ENCODE results near the gene ZNF30.

ZNF30 gene

DNA sequence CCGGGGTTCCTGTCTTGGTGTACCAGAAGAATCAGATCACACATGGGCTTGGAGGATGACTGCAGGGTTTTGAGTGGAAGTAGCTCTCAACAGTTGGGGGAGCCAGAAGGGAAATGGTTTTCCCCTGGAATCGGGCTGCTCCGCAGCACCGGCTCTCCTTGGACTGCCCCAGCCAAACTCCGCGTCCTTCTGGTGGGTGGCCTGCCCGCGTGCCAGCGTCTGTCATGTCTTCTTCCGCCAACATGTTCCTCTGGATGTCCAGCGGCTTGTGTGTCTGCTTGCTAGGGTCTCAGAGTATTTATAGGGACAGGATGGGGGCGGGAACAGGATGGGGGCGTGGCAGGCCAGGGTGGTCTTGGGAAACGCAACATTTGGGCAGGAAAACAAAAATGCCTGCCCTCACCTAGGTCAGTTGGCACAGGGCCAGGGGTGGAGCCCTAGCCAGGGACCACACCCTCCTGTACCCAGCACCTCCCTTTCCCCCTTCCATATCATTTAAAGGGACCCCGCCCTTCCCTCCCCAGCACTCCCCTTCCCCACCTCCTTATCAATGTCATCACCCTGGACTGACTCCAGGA is 1.3 kb upstream of the ZNF30 start:
- TF ChIP-seq, protein P1, sequence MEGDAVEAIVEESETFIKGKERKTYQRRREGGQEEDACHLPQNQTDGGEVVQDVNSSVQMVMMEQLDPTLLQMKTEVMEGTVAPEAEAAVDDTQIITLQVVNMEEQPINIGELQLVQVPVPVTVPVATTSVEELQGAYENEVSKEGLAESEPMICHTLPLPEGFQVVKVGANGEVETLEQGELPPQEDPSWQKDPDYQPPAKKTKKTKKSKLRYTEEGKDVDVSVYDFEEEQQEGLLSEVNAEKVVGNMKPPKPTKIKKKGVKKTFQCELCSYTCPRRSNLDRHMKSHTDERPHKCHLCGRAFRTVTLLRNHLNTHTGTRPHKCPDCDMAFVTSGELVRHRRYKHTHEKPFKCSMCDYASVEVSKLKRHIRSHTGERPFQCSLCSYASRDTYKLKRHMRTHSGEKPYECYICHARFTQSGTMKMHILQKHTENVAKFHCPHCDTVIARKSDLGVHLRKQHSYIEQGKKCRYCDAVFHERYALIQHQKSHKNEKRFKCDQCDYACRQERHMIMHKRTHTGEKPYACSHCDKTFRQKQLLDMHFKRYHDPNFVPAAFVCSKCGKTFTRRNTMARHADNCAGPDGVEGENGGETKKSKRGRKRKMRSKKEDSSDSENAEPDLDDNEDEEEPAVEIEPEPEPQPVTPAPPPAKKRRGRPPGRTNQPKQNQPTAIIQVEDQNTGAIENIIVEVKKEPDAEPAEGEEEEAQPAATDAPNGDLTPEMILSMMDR (IDR thresholded peaks at IDR 0.05; ENCODE audit: poor library complexity, severe bottlenecking), result no peak
- no peak for ATAC-seq (ENCODE audit: low read depth)
- H3K4me1 ChIP-seq (ENCODE audit: insufficient read depth, poor library complexity, severe bottlenecking), result peaks cover 4% of the 10 kb centered on the region
- no peaks in the 10 kb centered on the region for H3K36me3 ChIP-seq (ENCODE audit: low read depth)
- H3K9me3 ChIP-seq (ENCODE audit: severe bottlenecking), result no peaks in the 10 kb centered on the region
- H3K27ac ChIP-seq (ENCODE audit: poor library complexity, severe bottlenecking), result no peak overlapping the region
- no peaks in the 10 kb centered on the region for H3K27me3 ChIP-seq (ENCODE audit: insufficient read depth, poor library complexity, severe bottlenecking)
- H3K4me3 ChIP-seq (ENCODE audit: severe bottlenecking), result no peak overlapping the region
- DNase-seq (ENCODE audit: low spot score), result no peak

DNA sequence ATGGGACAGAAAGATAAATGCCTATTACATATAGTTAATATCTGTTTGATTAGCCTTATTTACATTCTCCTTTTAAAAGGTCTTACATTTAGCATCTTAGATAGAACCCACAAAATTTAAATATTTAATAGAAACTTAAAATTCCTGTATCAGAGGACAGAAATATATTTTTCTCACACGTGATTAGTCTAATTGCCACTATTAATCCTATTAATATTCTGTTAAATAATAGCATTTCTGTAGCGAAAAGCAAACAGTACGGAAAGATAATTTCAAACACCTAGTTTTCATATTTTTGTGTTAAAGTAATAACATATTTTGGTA is 380 bp upstream of the ZNF30 start:
- Histone ChIP-seq H3K36me3 (ENCODE audit: low read depth) (no peaks in the 10 kb centered on the region), H3K4me1 (ENCODE audit: insufficient read depth, poor library complexity, severe bottlenecking) (peaks cover 4% of the 10 kb centered on the region), H3K27me3 (ENCODE audit: insufficient read depth, poor library complexity, severe bottlenecking) (no peaks in the 10 kb centered on the region), H3K27ac (ENCODE audit: poor library complexity, severe bottlenecking) (no peak overlapping the region), H3K4me3 (ENCODE audit: severe bottlenecking) (peak overlapping the region; percentile 44), H3K9me3 (ENCODE audit: severe bottlenecking) (no peaks in the 10 kb centered on the region)
- DNase-seq (ENCODE audit: low spot score) (no peak), ATAC-seq (ENCODE audit: low read depth) (no peak)
- TF ChIP-seq, protein P1 (IDR thresholded peaks at IDR 0.05; ENCODE audit: poor library complexity, severe bottlenecking), result no peak

- H3K27ac ChIP-seq (ENCODE audit: poor library complexity, severe bottlenecking), result no peak overlapping the region
- no peaks in the 10 kb centered on the region for H3K9me3 ChIP-seq (ENCODE audit: severe bottlenecking)
- TF ChIP-seq, protein P1 (IDR thresholded peaks at IDR 0.05; ENCODE audit: poor library complexity, severe bottlenecking), result no peak
- DNase-seq (ENCODE audit: low spot score), result no peak
- H3K27me3 ChIP-seq (ENCODE audit: insufficient read depth, poor library complexity, severe bottlenecking), result no peaks in the 10 kb centered on the region
- no peaks in the 10 kb centered on the region for H3K4me1 ChIP-seq (ENCODE audit: insufficient read depth, poor library complexity, severe bottlenecking)
- H3K4me3 ChIP-seq (ENCODE audit: severe bottlenecking), result no peak overlapping the region
- no peak for ATAC-seq (ENCODE audit: low read depth)
- H3K36me3 ChIP-seq (ENCODE audit: low read depth), result peaks cover 15% of the 10 kb centered on the region
Measured at GRCh38 chr19:34932494-34932893, 5.8 kb downstream of the ZNF30 start.

- no peak overlapping the region for H3K27ac ChIP-seq (ENCODE audit: poor library complexity, severe bottlenecking)
- no peaks in the 10 kb centered on the region for H3K27me3 ChIP-seq (ENCODE audit: insufficient read depth, poor library complexity, severe bottlenecking)
- no peaks in the 10 kb centered on the region for H3K9me3 ChIP-seq (ENCODE audit: severe bottlenecking)
- ATAC-seq (ENCODE audit: low read depth), result no peak
- TF ChIP-seq, protein P1 (IDR thresholded peaks at IDR 0.05; ENCODE audit: poor library complexity, severe bottlenecking), result no peak
- no peaks in the 10 kb centered on the region for H3K4me1 ChIP-seq (ENCODE audit: insufficient read depth, poor library complexity, severe bottlenecking)
- no peak for DNase-seq (ENCODE audit: low spot score)
- peaks cover 15% of the 10 kb centered on the region for H3K36me3 ChIP-seq (ENCODE audit: low read depth)
- H3K4me3 ChIP-seq (ENCODE audit: severe bottlenecking), result no peak overlapping the region
Measured at GRCh38 chr19:34936184-34936583, 9.5 kb downstream of the ZNF30 start.

- Histone ChIP-seq H3K4me3 (ENCODE audit: severe bottlenecking) (no peak overlapping the region), H3K36me3 (ENCODE audit: low read depth) (peaks cover 9% of the 10 kb centered on the region), H3K27me3 (ENCODE audit: insufficient read depth, poor library complexity, severe bottlenecking) (no peaks in the 10 kb centered on the region), H3K4me1 (ENCODE audit: insufficient read depth, poor library complexity, severe bottlenecking) (no peaks in the 10 kb centered on the region), H3K9me3 (ENCODE audit: severe bottlenecking) (no peaks in the 10 kb centered on the region), H3K27ac (ENCODE audit: poor library complexity, severe bottlenecking) (no peak overlapping the region)
- ATAC-seq (ENCODE audit: low read depth) (no peak), DNase-seq (ENCODE audit: low spot score) (no peak)
- TF ChIP-seq, protein P1 (IDR thresholded peaks at IDR 0.05; ENCODE audit: poor library complexity, severe bottlenecking), result no peak
Measured at GRCh38 chr19:34938886-34939285, 12.2 kb downstream of the ZNF30 start.
